ENCODE measurements around the gene DYNLT1. TPM values are rescaled to one million over a fixed set of nuclear protein-coding genes. Genes with fewer than 3 reads are reported as not detected.
A peak's percentile ranks its signal among the peaks of the same experiment; 100 is the strongest.

The DYNLT1 gene
- polyA plus RNA-seq, 4 donors = 114 to 451 (median 307) TPM

DNA sequence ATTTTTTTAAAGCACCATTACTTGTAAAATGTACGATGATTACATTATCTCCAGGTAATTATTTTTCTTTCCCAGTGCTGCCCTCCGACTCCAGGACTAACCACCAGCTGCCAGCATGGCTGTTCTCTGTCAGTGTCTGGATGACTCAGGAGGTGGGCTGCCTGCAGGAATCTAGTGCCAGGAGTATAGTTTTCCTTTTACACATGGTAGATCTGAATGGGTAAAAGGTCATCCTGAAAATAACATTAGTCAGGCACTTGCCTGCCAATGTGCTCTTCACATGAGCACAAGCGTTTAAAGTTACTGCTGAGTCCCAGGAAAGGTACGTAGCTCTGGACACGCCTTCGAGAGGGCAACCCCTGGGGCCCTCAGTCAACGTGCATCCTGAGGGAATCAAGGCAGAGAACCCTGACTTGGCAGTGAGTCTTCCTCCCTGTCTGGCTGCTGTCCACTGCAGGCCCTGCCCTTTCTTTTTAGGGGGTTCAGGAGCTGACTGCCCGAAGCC lies 2.4 kb downstream of the DYNLT1 start:
- Histone ChIP-seq H3K4me1 (ENCODE audit: control insufficient read depth in 3 of 3, insufficient read depth in 2 of 3, low read depth in 1 of 3, low read length in 2 of 3) (peaks cover 5 to 31% (median 8%) of the 10 kb centered on the region in 3 donors), H3K27me3 (ENCODE audit: control insufficient read depth in 3 of 3, insufficient read depth in 3 of 3, low read length in 3 of 3) (no peaks in the 10 kb centered on the region), H3K4me3 (ENCODE audit: low read depth in 1 of 3, low read length in 3 of 3) (peak overlapping the region in 1 of 3 donors; percentile 95), H3K36me3 (ENCODE audit: control insufficient read depth in 3 of 3, insufficient read depth in 2 of 3, low read depth in 1 of 3, low read length in 3 of 3) (peaks cover 2 to 23% (median 7%) of the 10 kb centered on the region in 3 donors), H3K9me3 (ENCODE audit: control insufficient read depth in 2 of 2, insufficient read depth in 1 of 2, low read depth in 1 of 2, low read length in 1 of 2) (no peaks in the 10 kb centered on the region), H3K27ac (ENCODE audit: low read depth in 1 of 3, low read length in 2 of 3) (peak overlapping the region; percentile 34 to 100 (median 47))
- no peak for FAIRE-seq
- 22 to 47% (median 27%) methylated on average over 8 of the region's 8 CpGs for WGBS, 3 donors
- peak; percentile 76 to 79 for DNase-seq

DNA sequence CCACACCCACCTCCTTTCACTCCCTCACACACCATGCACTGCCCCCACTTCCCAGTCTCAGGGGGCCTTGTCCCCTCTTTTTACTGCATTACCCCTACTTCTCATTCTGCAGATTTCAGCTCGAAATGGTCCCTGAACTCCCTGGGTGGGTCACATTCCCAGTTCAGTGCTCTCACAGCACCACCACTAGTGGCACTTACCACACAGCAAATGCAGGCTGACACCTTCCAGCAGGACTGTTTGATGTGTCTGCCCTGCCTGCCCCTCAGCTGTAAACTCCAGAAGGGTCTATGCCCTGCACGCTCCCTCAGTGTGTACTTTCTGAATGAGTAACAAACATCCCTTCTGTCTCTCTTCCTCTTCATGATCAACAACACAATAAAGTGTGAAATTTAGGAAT lies 4.0 kb downstream of the DYNLT1 start:
- Histone ChIP-seq H3K27ac (ENCODE audit: low read depth in 1 of 3, low read length in 2 of 3) (no peak overlapping the region), H3K36me3 (ENCODE audit: control insufficient read depth in 3 of 3, insufficient read depth in 2 of 3, low read depth in 1 of 3, low read length in 3 of 3) (peaks cover 2 to 33% (median 15%) of the 10 kb centered on the region in 3 donors), H3K27me3 (ENCODE audit: control insufficient read depth in 3 of 3, insufficient read depth in 3 of 3, low read length in 3 of 3) (no peaks in the 10 kb centered on the region), H3K9me3 (ENCODE audit: control insufficient read depth in 2 of 2, insufficient read depth in 1 of 2, low read depth in 1 of 2, low read length in 1 of 2) (no peaks in the 10 kb centered on the region), H3K4me1 (ENCODE audit: control insufficient read depth in 3 of 3, insufficient read depth in 2 of 3, low read depth in 1 of 3, low read length in 2 of 3) (peaks cover 5 to 22% (median 8%) of the 10 kb centered on the region in 3 donors), H3K4me3 (ENCODE audit: low read depth in 1 of 3, low read length in 3 of 3) (no peak overlapping the region)
- FAIRE-seq (no peak), DNase-seq (no peak)
- 83 to 97% (median 90%) methylated on average over 2 of the region's 2 CpGs for WGBS, 3 donors

DNA sequence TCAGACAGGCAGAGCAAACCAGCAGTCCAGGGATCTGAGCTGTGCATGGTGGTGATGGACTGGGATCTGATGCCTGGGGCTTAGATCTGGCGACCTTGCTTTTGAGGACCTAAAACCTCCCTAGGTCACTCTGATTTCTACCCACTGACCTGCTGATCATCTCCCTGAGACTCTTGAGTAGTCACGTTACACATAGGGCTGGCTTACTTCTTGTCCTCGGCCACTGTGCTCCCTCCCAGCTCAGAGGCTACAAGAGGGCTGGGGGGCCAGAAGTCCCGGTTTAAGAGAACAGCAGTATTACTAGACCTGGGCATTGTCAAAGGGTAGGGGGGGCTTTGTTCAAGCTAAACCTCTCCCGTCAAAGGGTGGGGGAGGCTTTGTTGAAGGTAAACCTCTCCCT lies 5.5 kb downstream of the DYNLT1 start:
- no peak for FAIRE-seq
- no peak for DNase-seq
- no peak overlapping the region for H3K4me3 ChIP-seq (ENCODE audit: low read depth in 1 of 3, low read length in 3 of 3)
- 85 to 93% (median 90%) methylated on average over 5 of the region's 5 CpGs for WGBS, 3 donors
- H3K27me3 ChIP-seq (ENCODE audit: control insufficient read depth in 3 of 3, insufficient read depth in 3 of 3, low read length in 3 of 3) = no peaks in the 10 kb centered on the region
- no peaks in the 10 kb centered on the region for H3K9me3 ChIP-seq (ENCODE audit: control insufficient read depth in 2 of 2, insufficient read depth in 1 of 2, low read depth in 1 of 2, low read length in 1 of 2)
- H3K4me1 ChIP-seq (ENCODE audit: control insufficient read depth in 3 of 3, insufficient read depth in 2 of 3, low read depth in 1 of 3, low read length in 2 of 3) = peaks cover 5 to 17% (median 8%) of the 10 kb centered on the region in 3 donors
- H3K36me3 ChIP-seq (ENCODE audit: control insufficient read depth in 3 of 3, insufficient read depth in 2 of 3, low read depth in 1 of 3, low read length in 3 of 3) = peaks cover 5 to 38% (median 17%) of the 10 kb centered on the region in 3 donors
- no peak overlapping the region for H3K27ac ChIP-seq (ENCODE audit: low read depth in 1 of 3, low read length in 2 of 3)

DNA sequence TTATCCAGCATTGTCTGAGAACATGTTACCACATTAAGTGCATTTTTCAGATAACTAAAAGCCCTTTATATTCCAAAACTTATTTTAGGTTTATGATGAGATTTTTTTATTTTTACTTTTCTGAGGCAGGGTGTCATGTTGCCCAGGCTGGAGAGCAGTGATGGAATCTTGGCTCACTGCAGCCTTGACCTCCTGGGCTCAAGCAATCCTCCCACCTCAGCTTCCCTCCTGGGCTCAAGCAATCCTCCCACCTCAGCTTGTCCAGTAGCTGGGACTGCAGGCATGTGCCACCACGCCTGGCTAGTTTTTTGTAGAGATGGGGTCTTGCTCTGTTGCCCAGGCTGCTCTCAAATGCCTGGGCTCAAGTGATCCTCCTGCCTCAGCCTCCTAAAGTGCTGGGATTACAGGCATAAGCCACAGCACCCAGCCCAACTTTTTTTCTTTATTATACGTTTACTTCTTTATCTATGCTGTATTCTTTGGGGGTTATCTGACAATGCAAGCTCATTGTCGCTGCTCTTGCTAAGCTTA lies 6.2 kb downstream of the DYNLT1 start:
- H3K27ac ChIP-seq (ENCODE audit: low read depth in 1 of 3, low read length in 2 of 3) = no peak overlapping the region
- H3K36me3 ChIP-seq (ENCODE audit: control insufficient read depth in 3 of 3, insufficient read depth in 2 of 3, low read depth in 1 of 3, low read length in 3 of 3) = peaks cover 5 to 38% (median 17%) of the 10 kb centered on the region in 3 donors
- H3K4me3 ChIP-seq (ENCODE audit: low read depth in 1 of 3, low read length in 3 of 3) = no peak overlapping the region
- DNase-seq = no peak
- FAIRE-seq = no peak
- H3K27me3 ChIP-seq (ENCODE audit: control insufficient read depth in 3 of 3, insufficient read depth in 3 of 3, low read length in 3 of 3) = no peaks in the 10 kb centered on the region
- no peaks in the 10 kb centered on the region for H3K9me3 ChIP-seq (ENCODE audit: control insufficient read depth in 2 of 2, insufficient read depth in 1 of 2, low read depth in 1 of 2, low read length in 1 of 2)
- H3K4me1 ChIP-seq (ENCODE audit: control insufficient read depth in 3 of 3, insufficient read depth in 2 of 3, low read depth in 1 of 3, low read length in 2 of 3) = peaks cover 5 to 17% (median 8%) of the 10 kb centered on the region in 3 donors
- WGBS, 3 donors = 70 to 83% (median 82%) methylated on average over 3 of the region's 3 CpGs

DNA sequence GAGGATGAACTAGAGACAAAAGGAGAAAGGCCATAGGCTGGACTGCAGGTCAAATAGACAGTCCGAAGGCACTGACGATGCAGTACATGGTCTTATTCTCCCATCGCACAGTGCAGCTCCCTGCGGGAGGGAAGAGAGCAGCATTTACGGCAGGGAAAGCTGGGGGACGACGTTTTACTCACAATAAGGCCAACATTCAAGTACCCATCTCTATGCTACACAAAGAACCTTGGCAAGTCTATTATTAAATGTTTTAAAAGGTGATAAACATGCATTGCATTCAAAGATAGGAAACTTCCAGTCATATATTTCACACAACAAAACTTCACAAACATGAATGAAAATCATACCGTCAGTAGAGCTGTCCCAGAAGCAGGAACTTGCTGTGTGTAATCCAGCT lies 7.8 kb downstream of the DYNLT1 start:
- Histone ChIP-seq H3K27me3 (ENCODE audit: control insufficient read depth in 3 of 3, insufficient read depth in 3 of 3, low read length in 3 of 3) (no peaks in the 10 kb centered on the region), H3K4me3 (ENCODE audit: low read depth in 1 of 3, low read length in 3 of 3) (no peak overlapping the region), H3K36me3 (ENCODE audit: control insufficient read depth in 3 of 3, insufficient read depth in 2 of 3, low read depth in 1 of 3, low read length in 3 of 3) (peaks cover 5 to 45% (median 17%) of the 10 kb centered on the region in 3 donors), H3K9me3 (ENCODE audit: control insufficient read depth in 2 of 2, insufficient read depth in 1 of 2, low read depth in 1 of 2, low read length in 1 of 2) (no peaks in the 10 kb centered on the region), H3K4me1 (ENCODE audit: control insufficient read depth in 3 of 3, insufficient read depth in 2 of 3, low read depth in 1 of 3, low read length in 2 of 3) (peaks cover 3 to 6% (median 6%) of the 10 kb centered on the region in 3 donors), H3K27ac (ENCODE audit: low read depth in 1 of 3, low read length in 2 of 3) (no peak overlapping the region)
- no peak for DNase-seq
- no peak for FAIRE-seq
- 93 to 96% (median 95%) methylated on average over 8 of the region's 8 CpGs for whole genome bisulfite sequencing, 3 donors

DNA sequence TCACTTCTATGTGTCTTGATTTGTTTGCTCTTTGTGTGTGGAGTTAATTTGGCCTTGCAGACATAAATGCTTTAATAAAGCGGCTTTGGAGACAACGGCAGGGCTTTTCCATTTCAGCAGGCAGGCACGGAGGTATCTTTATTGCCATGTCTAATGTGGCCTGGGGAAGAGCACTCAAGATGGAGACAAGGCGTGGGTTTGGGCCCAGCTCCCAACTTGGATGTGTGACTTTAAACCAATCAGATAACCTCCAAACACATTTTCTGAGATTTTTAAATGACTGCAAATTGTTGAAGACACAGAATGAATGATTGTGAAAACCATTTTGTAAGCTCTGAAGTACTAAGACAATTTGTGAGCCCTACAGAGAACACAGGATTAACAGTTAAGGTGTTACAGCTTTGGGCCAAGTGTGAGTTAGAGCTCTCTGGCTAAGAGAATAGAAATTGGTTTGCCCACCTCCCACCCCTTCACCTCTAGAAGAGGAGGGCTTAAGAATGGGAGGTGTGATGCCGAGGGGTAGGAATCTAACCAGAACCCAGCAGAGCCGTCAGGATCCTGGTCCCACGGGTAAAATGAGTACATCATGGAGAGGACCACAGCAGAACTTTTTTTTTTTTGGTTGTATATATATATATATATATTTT lies 9.0 kb downstream of the DYNLT1 start:
- H3K4me1 ChIP-seq (ENCODE audit: control insufficient read depth in 3 of 3, insufficient read depth in 2 of 3, low read depth in 1 of 3, low read length in 2 of 3) = peaks cover 2 to 17% (median 8%) of the 10 kb centered on the region in 3 donors
- H3K4me3 ChIP-seq (ENCODE audit: low read depth in 1 of 3, low read length in 3 of 3) = no peak overlapping the region
- H3K27ac ChIP-seq (ENCODE audit: low read depth in 1 of 3, low read length in 2 of 3) = no peak overlapping the region
- FAIRE-seq (no peak), DNase-seq (no peak)
- peaks cover 5 to 53% (median 16%) of the 10 kb centered on the region in 3 donors for H3K36me3 ChIP-seq (ENCODE audit: control insufficient read depth in 3 of 3, insufficient read depth in 2 of 3, low read depth in 1 of 3, low read length in 3 of 3)
- H3K9me3 ChIP-seq (ENCODE audit: control insufficient read depth in 2 of 2, insufficient read depth in 1 of 2, low read depth in 1 of 2, low read length in 1 of 2) = no peaks in the 10 kb centered on the region
- WGBS, 3 donors = 88 to 96% (median 90%) methylated on average over 7 of the region's 7 CpGs
- H3K27me3 ChIP-seq (ENCODE audit: control insufficient read depth in 3 of 3, insufficient read depth in 3 of 3, low read length in 3 of 3) = no peaks in the 10 kb centered on the region

DNA sequence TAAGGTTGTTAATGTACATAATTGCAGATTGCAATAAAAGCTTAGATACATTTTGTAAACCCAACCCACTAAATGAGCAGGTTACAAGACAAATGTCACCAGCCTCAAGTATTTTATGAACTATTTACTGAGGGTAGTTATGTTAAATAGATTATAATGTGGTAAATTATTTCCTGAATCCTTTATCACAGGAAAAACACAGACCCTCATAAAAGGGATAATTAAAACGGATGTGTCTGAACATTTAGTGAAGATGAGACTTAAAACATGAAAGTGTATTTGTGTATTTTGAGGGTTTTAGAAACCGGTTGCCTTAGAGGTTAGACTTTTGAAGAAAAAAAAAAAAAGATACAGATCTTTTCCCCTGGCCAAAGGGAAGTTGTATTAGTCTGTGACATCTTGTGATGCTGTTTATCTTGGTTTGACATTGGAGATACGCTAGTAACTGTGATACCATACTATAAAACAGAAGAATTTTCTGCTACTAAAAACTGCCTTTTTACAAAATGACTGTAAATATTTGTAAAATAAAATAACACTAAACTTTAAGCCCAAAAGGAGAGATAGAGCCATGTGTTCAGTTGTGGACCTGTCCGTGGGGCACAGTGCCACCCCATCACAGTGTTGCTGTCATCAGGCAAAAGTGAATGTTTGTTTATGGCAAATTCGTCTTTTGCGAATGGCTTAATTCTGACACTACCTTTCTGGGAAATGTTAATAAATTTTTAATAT lies 9.7 kb downstream of the DYNLT1 start:
- Histone ChIP-seq H3K4me3 (ENCODE audit: low read depth in 1 of 3, low read length in 3 of 3) (no peak overlapping the region), H3K27ac (ENCODE audit: low read depth in 1 of 3, low read length in 2 of 3) (peak overlapping the region in 1 of 3 donors; percentile 5), H3K36me3 (ENCODE audit: control insufficient read depth in 3 of 3, insufficient read depth in 2 of 3, low read depth in 1 of 3, low read length in 3 of 3) (peaks cover 5 to 53% (median 12%) of the 10 kb centered on the region in 3 donors), H3K4me1 (ENCODE audit: control insufficient read depth in 3 of 3, insufficient read depth in 2 of 3, low read depth in 1 of 3, low read length in 2 of 3) (peaks cover 0 to 19% (median 7%) of the 10 kb centered on the region in 3 donors), H3K9me3 (ENCODE audit: control insufficient read depth in 2 of 2, insufficient read depth in 1 of 2, low read depth in 1 of 2, low read length in 1 of 2) (no peaks in the 10 kb centered on the region), H3K27me3 (ENCODE audit: control insufficient read depth in 3 of 3, insufficient read depth in 3 of 3, low read length in 3 of 3) (no peaks in the 10 kb centered on the region)
- WGBS, 3 donors = 69 to 75% (median 69%) methylated on average over 6 of the region's 6 CpGs
- FAIRE-seq (no peak), DNase-seq (no peak)

DNA sequence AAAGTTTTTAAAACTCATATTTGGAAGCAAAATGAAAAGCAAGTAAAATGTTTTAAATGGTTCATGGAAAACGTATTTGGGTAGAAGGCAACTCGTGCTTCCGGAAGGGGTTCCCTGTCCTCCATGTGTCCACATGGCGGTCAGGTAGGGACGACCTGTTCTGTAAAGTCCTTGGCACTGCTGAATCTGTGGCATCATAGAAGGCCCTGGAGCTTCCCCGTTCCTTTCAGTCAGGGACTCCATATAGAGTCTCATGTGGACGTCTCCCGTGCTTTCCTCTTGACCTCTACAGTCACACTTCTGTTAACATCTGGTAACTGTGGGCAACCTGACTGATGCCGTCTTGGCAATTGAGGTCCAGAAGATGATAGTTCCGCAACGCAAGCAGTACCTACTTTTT lies 11.4 kb downstream of the DYNLT1 start:
- FAIRE-seq (no peak), DNase-seq (no peak)
- Histone ChIP-seq H3K36me3 (ENCODE audit: control insufficient read depth in 3 of 3, insufficient read depth in 2 of 3, low read depth in 1 of 3, low read length in 3 of 3) (peaks cover 3 to 58% (median 16%) of the 10 kb centered on the region in 3 donors), H3K9me3 (ENCODE audit: control insufficient read depth in 2 of 2, insufficient read depth in 1 of 2, low read depth in 1 of 2, low read length in 1 of 2) (no peaks in the 10 kb centered on the region), H3K27me3 (ENCODE audit: control insufficient read depth in 3 of 3, insufficient read depth in 3 of 3, low read length in 3 of 3) (no peaks in the 10 kb centered on the region), H3K27ac (ENCODE audit: low read depth in 1 of 3, low read length in 2 of 3) (peak overlapping the region in 1 of 3 donors; percentile 18), H3K4me1 (ENCODE audit: control insufficient read depth in 3 of 3, insufficient read depth in 2 of 3, low read depth in 1 of 3, low read length in 2 of 3) (peaks cover 0 to 19% (median 7%) of the 10 kb centered on the region in 3 donors), H3K4me3 (ENCODE audit: low read depth in 1 of 3, low read length in 3 of 3) (no peak overlapping the region)
- WGBS, 3 donors = 88 to 97% (median 97%) methylated on average over 11 of the region's 11 CpGs
